Measurements from ENCODE around the gene LRRC23.

GRCh38 chr12:6914947-6915788 lies 10.5 kb downstream of the LRRC23 start:
- TF ChIP-seq POLR2A (IDR thresholded peaks at IDR 0.05; ENCODE audit: low read length) (no peak), GATA1 (IDR thresholded peaks at IDR 0.05; ENCODE audit: low read depth, low read length) (no peak)
